HepG2 (cell line): Measurements from ENCODE around the gene RERE. TPM values are rescaled to one million over a fixed set of nuclear protein-coding genes. Genes with fewer than 3 reads are reported as not detected.

Source experiments
- ATAC-seq: fragments of 200-7000 bp; cut with Tn5 transposase; 3 replicates; pipeline ENCODE4 v1.9.1; 2020; ENCODE audit warnings: mild to moderate bottlenecking, moderate library complexity
- BruUV-seq: library from RNA; stranded (reverse); fragments of 400-500 nt; replicated peaks from 2 replicates; lab custom pipeline; 2021; lab: Mats Ljungman, UMichigan
- CTCF ChIA-PET: fragments of 300-600 bp; formaldehyde crosslinking; extraction: SDS; loops from one replicate; lab custom pipeline; 2021; ENCODE audit warnings: low total read pairs, inconsistent platforms, low intra/inter-chr PET ratio; lab: Yijun Ruan, JAX
- POLR2A ChIA-PET: fragments of 350-600 bp; sonication (Branson Sonifier 250); formaldehyde crosslinking; loops from one replicate; lab custom pipeline; 2020; ENCODE audit warnings: antibody characterized with exemption, inconsistent platforms; lab: Yijun Ruan, JAX
- DNase-seq: peaks from one replicate; pipeline ENCODE4 v3.0.0-alpha.2; 2015; ENCODE audit warnings: low spot score
- FAIRE-seq: peaks from 3 replicates; lab custom pipeline; 2011; peaks lifted over from hg19 to GRCh38; lab: Jason Lieb, UNC
- H2AFZ ChIP-seq: one replicate; pipeline ENCODE4 v1.6.1; 2011; ENCODE audit warnings: low read length, inconsistent platforms
- H3K27ac ChIP-seq: fragments of 300-600 bp; 3 replicates; pipeline ENCODE4 v1.8.0; 2011; ENCODE audit warnings: mixed run types, mild to moderate bottlenecking, mixed read lengths, low read length, inconsistent platforms; ENCODE audit not compliant: insufficient read depth; ENCODE audit errors: extremely low read length
- H3K27me3 ChIP-seq, 2 experiments: fragments of 200-600 bp in 1 of 2; 2 replicates in 1 of 2; 3 replicates in 1 of 2; pipeline versions ENCODE4 v1.6.0 to v1.8.0; 2011; ENCODE audit warnings: low read length in 2 of 2, mild to moderate bottlenecking in 2 of 2, moderate library complexity in 2 of 2, inconsistent platforms in 1 of 2; ENCODE audit not compliant: insufficient read depth in 2 of 2, control insufficient read depth in 1 of 2
- H3K36me3 ChIP-seq, 2 experiments: fragments of 200-600 bp in 1 of 2; replicated peaks in 1 of 2; 2 replicates in 1 of 2; 3 replicates in 1 of 2; pipeline versions ENCODE4 v1.5.1 to v1.8.0; 2011; ENCODE audit warnings: low read length in 2 of 2, inconsistent platforms in 1 of 2; ENCODE audit not compliant: insufficient read depth in 2 of 2, control insufficient read depth in 1 of 2
- H3K4me1 ChIP-seq: 2 replicates; pipeline ENCODE4 v1.5.1; 2012; ENCODE audit warnings: low read length, inconsistent platforms; ENCODE audit not compliant: insufficient read depth
- H3K4me2 ChIP-seq: 2 replicates; pipeline ENCODE4 v1.6.0; 2011; ENCODE audit warnings: low read depth, low read length, inconsistent platforms
- H3K4me3 ChIP-seq, 3 experiments: fragments of 200-600 bp in 1 of 3; sonication (generic), shearing (Covaris generic) in 1 of 3; replicated peaks in 1 of 3; 2 replicates each; pipeline ENCODE4 v1.5.1; 2011 to 2016; ENCODE audit warnings: low read length in 3 of 3, inconsistent platforms in 2 of 3, low read depth in 2 of 3, mild to moderate bottlenecking in 2 of 3, control low read depth in 1 of 3, mixed read lengths in 1 of 3; ENCODE audit not compliant: insufficient read depth in 1 of 3
- H3K79me2 ChIP-seq: one replicate; pipeline ENCODE4 v1.6.1; 2011; ENCODE audit warnings: low read length, inconsistent platforms; ENCODE audit not compliant: insufficient read depth
- H3K9ac ChIP-seq: 2 replicates; pipeline ENCODE4 v1.6.0; 2011; ENCODE audit warnings: mild to moderate bottlenecking, low read depth, low read length, inconsistent platforms; ENCODE audit not compliant: insufficient read depth
- H3K9me3 ChIP-seq: 2 replicates; pipeline ENCODE4 v1.5.1; 2012; ENCODE audit warnings: mild to moderate bottlenecking, low read length
- H4K20me1 ChIP-seq: 2 replicates; pipeline ENCODE4 v1.6.0; 2011; ENCODE audit warnings: inconsistent platforms, mild to moderate bottlenecking, low read length, moderate library complexity; ENCODE audit not compliant: insufficient read depth
- ATF4 ChIP-seq, 2 experiments: fragments of 450-650 bp in 1 of 2; sonication (generic) in 1 of 2; formaldehyde crosslinking; IDR thresholded peaks; 2 replicates each; pipeline versions ENCODE4 v1.5.0 to v1.8.0; 2020 to 2022; ENCODE audit warnings: mild to moderate bottlenecking in 1 of 2, missing genetic modification reagents in 1 of 2
- CREB1 ChIP-seq, 2 experiments: fragments of 450-650 bp in 1 of 2; IDR thresholded peaks; 2 replicates each; pipeline ENCODE4 v1.6.1; 2016 to 2017; ENCODE audit warnings: control low read depth in 1 of 2, mild to moderate bottlenecking in 1 of 2, missing compliant biosample characterization in 1 of 2, missing genetic modification characterization in 1 of 2
- SAP130 ChIP-seq: IDR thresholded peaks from 2 replicates; pipeline ENCODE4 v1.6.1; 2016; ENCODE audit warnings: low read depth
- TGIF2 ChIP-seq: IDR thresholded peaks from 2 replicates; pipeline ENCODE4 v1.6.1; 2016; ENCODE audit warnings: control low read depth, missing compliant biosample characterization
- TOE1 ChIP-seq: sonication (generic); formaldehyde crosslinking; IDR thresholded peaks from 2 replicates; pipeline ENCODE4 v1.4.0; 2020; ENCODE audit warnings: mild to moderate bottlenecking, missing genetic modification reagents
- ZBTB38 ChIP-seq: sonication (generic); formaldehyde crosslinking; IDR thresholded peaks from 2 replicates; pipeline ENCODE4 v1.5.1; 2020; ENCODE audit warnings: mild to moderate bottlenecking, missing genetic modification reagents
- ZMYM2 ChIP-seq: sonication (generic); formaldehyde crosslinking; IDR thresholded peaks from 2 replicates; pipeline ENCODE4 v1.8.0; 2022; ENCODE audit warnings: mild to moderate bottlenecking, missing genetic modification reagents
- ZMYM4 ChIP-seq: sonication (generic); formaldehyde crosslinking; IDR thresholded peaks from 2 replicates; pipeline ENCODE4 v1.8.1; 2023; ENCODE audit warnings: mild to moderate bottlenecking, missing genetic modification reagents
- ZNF605 ChIP-seq: sonication (generic); formaldehyde crosslinking; IDR thresholded peaks from 2 replicates; pipeline ENCODE4 v1.8.0; 2022; ENCODE audit warnings: mild to moderate bottlenecking, missing genetic modification reagents
- ZNF629 ChIP-seq: sonication (generic); formaldehyde crosslinking; conservative IDR thresholded peaks from 2 replicates; pipeline ENCODE4 v1.5.0; 2020; ENCODE audit warnings: missing genetic modification reagents
- ZNF687 ChIP-seq: sonication (generic); formaldehyde crosslinking; IDR thresholded peaks from 2 replicates; pipeline ENCODE4 v1.5.1; 2020; ENCODE audit warnings: mild to moderate bottlenecking, missing genetic modification reagents, moderate library complexity
- ZNF850 ChIP-seq: sonication (generic); formaldehyde crosslinking; conservative IDR thresholded peaks from 2 replicates; pipeline ENCODE4 v1.9.0; 2021; ENCODE audit warnings: mild to moderate bottlenecking, missing genetic modification reagents
- WGBS: methylation state at CpG from one replicate; pipeline ENCODE4 v1.1.6; 2017; ENCODE audit warnings: low lambda C conversion rate; 5-methylcytosine and 5-hydroxymethylcytosine counted together
- in situ Hi-C: cut with HindIII; loops from 2 replicates; pipeline ENCODE4 v1.10.0; 2017; ENCODE audit warnings: low pct_unique_long_range_greater_than_20kb; ENCODE audit not compliant: extremely low pct_ligation_motif_present
- intact Hi-C: fragments of 100-400 bp; cut with micrococcal nuclease; formaldehyde crosslinking; loops from one replicate; pipeline ENCODE4 v1.10.0; 2022; ENCODE audit not compliant: unreplicated experiment
- polyA plus RNA-seq, 8 experiments: library from polyadenylated mRNA; depleted of rRNA in 3 of 8; stranded (reverse) in 7 of 8; unstranded in 1 of 8; fragments of >200 nt; fragmentation: Illumina TruSeq in 4 of 8; extraction: Trizol in 4 of 8; gene quantifications; 2 replicates each; pipeline versions ENCODE4 v1.2.1 to v1.2.3, GENCODE V29; 2011 to 2016; ENCODE audit warnings: low read depth in 4 of 8, missing spikeins in 1 of 8, mixed read lengths in 1 of 8; ENCODE audit not compliant: insufficient read depth in 1 of 8
- total RNA-seq, 5 experiments: library from RNA; depleted of rRNA; stranded (reverse); fragments of >200 nt; fragmentation: Illumina TruSeq; extraction: Trizol; gene quantifications; 2 replicates each; pipeline ENCODE4 v1.2.3, GENCODE V29; 2016; ENCODE audit warnings: low read depth in 1 of 5
- TF ChIP-seq, protein P1 (sequence below): sonication (generic); formaldehyde crosslinking; IDR thresholded peaks from 2 replicates; pipeline ENCODE4 v1.4.0; 2020; ENCODE audit warnings: mild to moderate bottlenecking, missing genetic modification reagents

The RERE gene
- total and polyA plus RNA-seq, 2 of the 13 experiments (the other 11 are each of a cell fraction or from before 2014, with no cell fraction given) = 18.3 to 21.9 TPM

DNA sequence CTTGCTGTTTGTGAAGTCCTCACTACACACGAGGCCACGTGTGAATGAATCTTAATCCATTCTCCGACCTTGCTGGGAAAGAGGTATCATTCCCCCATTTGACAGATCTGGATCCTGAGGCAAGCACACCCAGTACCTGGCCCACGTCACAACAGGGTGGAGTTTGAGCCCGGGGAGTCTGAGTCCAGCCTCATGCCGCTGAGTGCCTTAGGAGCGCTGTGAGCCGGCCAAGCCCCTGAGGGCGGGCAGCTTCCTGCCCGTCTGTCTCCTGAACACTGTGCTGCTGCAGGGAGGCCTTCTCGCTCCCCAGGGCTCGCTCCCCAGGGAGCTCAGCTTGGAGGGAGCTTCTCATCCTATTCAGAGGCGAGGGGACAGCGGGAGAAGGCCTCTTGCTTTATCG is 469.8 kb downstream of the RERE start:
- no peak overlapping the region for H2AFZ ChIP-seq
- ATAC-seq = peak; percentile 42
- peaks cover 0 to 31% of the 10 kb centered on the region in 2 experiments; a peak in 4 of 5 replicates for H3K27me3 ChIP-seq
- intact Hi-C loops (loop anchor here (1.0 to 2.0 kb wide), 2 partner anchors 33 to 365 kb away; no protein-coding TSS in a partner anchor), in situ Hi-C loops (loop anchor here (5.0 kb wide), 1 partner anchor 365 kb away; no protein-coding TSS in a partner anchor)
- H3K9me3 ChIP-seq = no peaks in the 10 kb centered on the region
- 51% methylated on average over 6 of the region's 15 CpGs for WGBS
- ChIA-PET POLR2A (interaction anchor here (1.0 to 1.3 kb wide), 2 partner anchors 8 to 372 kb away, joined by 3 read pairs; no protein-coding TSS in a partner anchor), CTCF (interaction anchor here (1.8 to 4.4 kb wide), 4 partner anchors 32 to 372 kb away, joined by 4 to 39 read pairs (median 14); no protein-coding TSS in a partner anchor)
- peaks cover 45% of the 10 kb centered on the region for H3K4me1 ChIP-seq
- no peak overlapping the region for H3K27ac ChIP-seq
- FAIRE-seq = no peak
- peaks cover 6% of the 10 kb centered on the region; the same call in 1 of the 2 replicates for H4K20me1 ChIP-seq
- DNase-seq = peak; percentile 35
- H3K79me2 ChIP-seq = no peaks in the 10 kb centered on the region
- no TSS peak for BruUV-seq
- H3K4me2 ChIP-seq = peak overlapping the region; percentile 54
- H3K36me3 ChIP-seq = no peaks in the 10 kb centered on the region
- no peak overlapping the region for H3K9ac ChIP-seq
- peak overlapping the region in 1 of 3 experiments; percentile 27; a peak in 1 of 6 replicates for H3K4me3 ChIP-seq
- peak; percentile 33; the same call in 1 of the 2 replicates for TF ChIP-seq CREB1 (IDR thresholded peaks at IDR 0.05)
- TF ChIP-seq CREB1 (CRISPR knock-in tag; IDR thresholded peaks at IDR 0.05) = 0 out of 2 replicates have a peak, but pooled peaks have one; percentile 36
- TF ChIP-seq ATF4 (CRISPR knock-in tag; IDR thresholded peaks at IDR 0.05) = no peak
- no peak for TF ChIP-seq ZNF850 (CRISPR knock-in tag)
- TF ChIP-seq ZBTB38 (CRISPR knock-in tag) = peak; percentile 23; the same call in 1 of the 2 replicates
- peak; percentile 89 for TF ChIP-seq ZNF629 (CRISPR knock-in tag)
- peak; percentile 40; the same call in 1 of the 2 replicates for TF ChIP-seq SAP130
- TF ChIP-seq, protein P1, sequence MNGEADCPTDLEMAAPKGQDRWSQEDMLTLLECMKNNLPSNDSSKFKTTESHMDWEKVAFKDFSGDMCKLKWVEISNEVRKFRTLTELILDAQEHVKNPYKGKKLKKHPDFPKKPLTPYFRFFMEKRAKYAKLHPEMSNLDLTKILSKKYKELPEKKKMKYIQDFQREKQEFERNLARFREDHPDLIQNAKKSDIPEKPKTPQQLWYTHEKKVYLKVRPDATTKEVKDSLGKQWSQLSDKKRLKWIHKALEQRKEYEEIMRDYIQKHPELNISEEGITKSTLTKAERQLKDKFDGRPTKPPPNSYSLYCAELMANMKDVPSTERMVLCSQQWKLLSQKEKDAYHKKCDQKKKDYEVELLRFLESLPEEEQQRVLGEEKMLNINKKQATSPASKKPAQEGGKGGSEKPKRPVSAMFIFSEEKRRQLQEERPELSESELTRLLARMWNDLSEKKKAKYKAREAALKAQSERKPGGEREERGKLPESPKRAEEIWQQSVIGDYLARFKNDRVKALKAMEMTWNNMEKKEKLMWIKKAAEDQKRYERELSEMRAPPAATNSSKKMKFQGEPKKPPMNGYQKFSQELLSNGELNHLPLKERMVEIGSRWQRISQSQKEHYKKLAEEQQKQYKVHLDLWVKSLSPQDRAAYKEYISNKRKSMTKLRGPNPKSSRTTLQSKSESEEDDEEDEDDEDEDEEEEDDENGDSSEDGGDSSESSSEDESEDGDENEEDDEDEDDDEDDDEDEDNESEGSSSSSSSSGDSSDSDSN (CRISPR knock-in tag) = 0 out of 2 replicates have a peak, but pooled peaks have one; percentile 16
- TF ChIP-seq ZNF687 = peak; percentile 69
- TF ChIP-seq ZMYM4 (CRISPR knock-in tag) = no peak
- TF ChIP-seq ZNF605 = 0 out of 2 replicates have a peak, but pooled peaks have one; percentile 34
- peak; percentile 36; the same call in 1 of the 2 replicates for TF ChIP-seq TGIF2 (CRISPR knock-in tag)
- TF ChIP-seq TOE1 = no peak
- TF ChIP-seq ZMYM2 = peak; percentile 74; the same call in 1 of the 2 replicates
